ENCODE data around the gene FNBP1L.

GRCh38 chr1:93448292-93448982 lies 519 bp downstream of the FNBP1L start:
- peak; percentile 30 for TF ChIP-seq CTCF (IDR thresholded peaks at IDR 0.05)
- TF ChIP-seq EZH2 (IDR thresholded peaks at IDR 0.05; ENCODE audit: borderline replicate concordance, insufficient read depth, low read depth, low read length, poor library complexity, severe bottlenecking): no peak
